Panc1 (cell line): Measurements from ENCODE around the gene GAPVD1.

Source experiments
- POLR2AphosphoS5 ChIP-seq: IDR thresholded peaks from 2 replicates; pipeline ENCODE4 v1.6.1; 2012; ENCODE audit warnings: mild to moderate bottlenecking, low read depth, low read length, moderate library complexity
- SIN3A ChIP-seq: IDR thresholded peaks from 2 replicates; pipeline ENCODE4 v1.6.1; 2012; ENCODE audit warnings: low read depth, mild to moderate bottlenecking, low read length, moderate library complexity, borderline replicate concordance; ENCODE audit not compliant: insufficient read depth
- TCF7L2 ChIP-seq: IDR thresholded peaks from 2 replicates; pipeline ENCODE4 v1.6.1; 2011; ENCODE audit warnings: mild to moderate bottlenecking, low read depth, low read length, inconsistent platforms
- TF ChIP-seq, protein P1 (sequence below): fragments of 450-650 bp; IDR thresholded peaks from 2 replicates; pipeline ENCODE4 v1.5.1; 2017; ENCODE audit warnings: mild to moderate bottlenecking

DNA sequence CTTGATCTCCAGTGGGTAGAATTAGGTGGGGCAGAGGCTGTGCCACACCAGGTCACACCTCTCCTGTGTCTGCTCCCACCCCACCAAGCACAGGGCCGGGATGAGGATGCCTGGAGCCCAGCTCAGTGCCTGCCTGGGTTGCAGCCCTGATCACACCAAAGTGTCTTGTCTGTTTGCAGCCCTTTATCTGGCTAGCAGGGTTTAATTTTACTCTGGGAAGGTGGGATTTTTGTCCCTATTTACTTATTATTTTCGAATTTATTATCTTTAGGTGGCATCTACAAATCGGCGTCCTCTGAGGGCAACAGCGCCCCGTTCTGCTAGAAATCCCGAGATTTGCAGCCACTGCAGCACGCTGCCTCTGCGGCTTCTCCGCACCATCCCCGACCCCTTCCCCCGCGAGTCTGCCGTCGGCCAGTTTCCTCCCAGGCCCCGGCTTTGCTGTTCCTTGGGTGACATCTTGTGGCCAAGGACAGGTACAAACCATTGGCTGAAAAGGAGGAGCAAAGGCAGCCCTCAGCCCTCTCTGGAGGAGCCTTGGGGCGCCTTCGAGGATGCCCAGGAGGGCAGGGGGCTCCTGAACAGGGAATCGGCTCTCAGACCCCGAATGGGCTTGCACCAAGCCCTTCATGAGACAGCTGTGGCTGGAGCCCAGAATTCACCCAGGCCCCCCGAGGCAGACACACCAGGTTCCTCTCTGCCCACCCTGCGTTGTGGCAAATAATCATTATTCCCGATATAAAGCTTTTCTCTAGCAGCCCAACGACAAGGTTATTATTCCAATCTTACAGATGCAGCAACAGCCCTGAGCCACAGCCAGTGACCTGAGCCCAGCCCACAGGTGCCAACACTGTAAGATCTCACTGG, 113.0 kb downstream of the GAPVD1 start:
- TF ChIP-seq, protein P1, sequence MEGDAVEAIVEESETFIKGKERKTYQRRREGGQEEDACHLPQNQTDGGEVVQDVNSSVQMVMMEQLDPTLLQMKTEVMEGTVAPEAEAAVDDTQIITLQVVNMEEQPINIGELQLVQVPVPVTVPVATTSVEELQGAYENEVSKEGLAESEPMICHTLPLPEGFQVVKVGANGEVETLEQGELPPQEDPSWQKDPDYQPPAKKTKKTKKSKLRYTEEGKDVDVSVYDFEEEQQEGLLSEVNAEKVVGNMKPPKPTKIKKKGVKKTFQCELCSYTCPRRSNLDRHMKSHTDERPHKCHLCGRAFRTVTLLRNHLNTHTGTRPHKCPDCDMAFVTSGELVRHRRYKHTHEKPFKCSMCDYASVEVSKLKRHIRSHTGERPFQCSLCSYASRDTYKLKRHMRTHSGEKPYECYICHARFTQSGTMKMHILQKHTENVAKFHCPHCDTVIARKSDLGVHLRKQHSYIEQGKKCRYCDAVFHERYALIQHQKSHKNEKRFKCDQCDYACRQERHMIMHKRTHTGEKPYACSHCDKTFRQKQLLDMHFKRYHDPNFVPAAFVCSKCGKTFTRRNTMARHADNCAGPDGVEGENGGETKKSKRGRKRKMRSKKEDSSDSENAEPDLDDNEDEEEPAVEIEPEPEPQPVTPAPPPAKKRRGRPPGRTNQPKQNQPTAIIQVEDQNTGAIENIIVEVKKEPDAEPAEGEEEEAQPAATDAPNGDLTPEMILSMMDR, result peak; percentile 81
- TF ChIP-seq SIN3A (no peak), POLR2AphosphoS5 (peak; percentile 51; the same call in 1 of the 2 replicates), TCF7L2 (no peak)
